Dedifferentiated amniotic fluid mesenchymal stem cell (primary cell): Measurements from ENCODE around the gene SLC41A1.

Source experiments
- DNase-seq: peaks from one replicate; pipeline ENCODE4 v3.0.0-alpha.2; 2016; ENCODE audit errors: extremely low spot score

Gene SLC41A1

GRCh38 chr1:205754857-205755256, 58.1 kb downstream of the SLC41A1 start:
- no peak for DNase-seq

- no peak for DNase-seq
Observed at GRCh38 chr1:205751036-205751651, 61.9 kb downstream of the SLC41A1 start.

DNA sequence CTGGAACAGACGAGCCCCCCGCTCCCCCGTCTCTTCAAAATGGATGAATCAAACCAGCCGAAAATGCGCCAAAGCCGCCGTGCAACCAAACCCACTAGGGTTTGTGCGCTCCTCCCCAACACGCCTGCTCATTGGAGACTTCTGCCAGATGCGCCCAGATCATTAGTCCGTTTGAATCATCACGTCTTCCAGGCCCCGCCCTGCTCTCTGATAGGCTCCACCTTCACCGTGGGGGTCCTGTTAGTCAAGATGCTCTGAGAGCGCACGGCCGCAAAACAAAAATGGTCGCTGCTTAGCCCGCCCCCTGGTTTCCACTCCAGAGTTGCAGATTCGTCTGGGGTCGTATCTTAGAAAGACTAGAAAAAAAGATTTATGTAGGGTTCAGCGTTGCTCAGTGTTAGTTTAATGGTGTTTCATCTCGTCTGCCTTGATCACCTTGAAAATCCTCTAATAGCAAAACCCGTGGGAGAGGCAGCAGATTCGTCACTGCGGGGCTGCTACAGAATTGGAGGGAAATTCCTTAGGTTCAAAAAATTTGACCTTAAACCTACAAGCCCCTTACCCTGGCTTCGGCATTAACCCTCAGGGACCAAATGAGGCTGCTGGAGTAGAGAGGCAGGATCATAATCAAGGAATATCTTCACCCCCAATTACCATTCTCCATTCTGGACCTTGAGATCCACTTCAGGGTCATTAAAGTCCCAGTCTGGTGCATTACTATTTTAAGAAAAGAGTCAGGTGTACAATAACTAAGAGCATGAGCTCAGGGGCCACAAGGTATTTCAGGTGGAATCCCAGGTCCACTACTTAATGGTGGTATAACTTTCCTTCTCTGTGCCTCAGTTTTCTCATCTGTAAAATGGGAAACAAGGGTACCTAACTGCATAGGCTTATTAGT, 62.6 kb downstream of the SLC41A1 start, which contains the start of gene NUCKS1:
Gene NUCKS1, minus strand, starts transcription at position 45 of the 898 bp plus-strand sequence. CDS start 209 bp downstream, outside the sequence.
- peak; percentile 99 for DNase-seq

DNA sequence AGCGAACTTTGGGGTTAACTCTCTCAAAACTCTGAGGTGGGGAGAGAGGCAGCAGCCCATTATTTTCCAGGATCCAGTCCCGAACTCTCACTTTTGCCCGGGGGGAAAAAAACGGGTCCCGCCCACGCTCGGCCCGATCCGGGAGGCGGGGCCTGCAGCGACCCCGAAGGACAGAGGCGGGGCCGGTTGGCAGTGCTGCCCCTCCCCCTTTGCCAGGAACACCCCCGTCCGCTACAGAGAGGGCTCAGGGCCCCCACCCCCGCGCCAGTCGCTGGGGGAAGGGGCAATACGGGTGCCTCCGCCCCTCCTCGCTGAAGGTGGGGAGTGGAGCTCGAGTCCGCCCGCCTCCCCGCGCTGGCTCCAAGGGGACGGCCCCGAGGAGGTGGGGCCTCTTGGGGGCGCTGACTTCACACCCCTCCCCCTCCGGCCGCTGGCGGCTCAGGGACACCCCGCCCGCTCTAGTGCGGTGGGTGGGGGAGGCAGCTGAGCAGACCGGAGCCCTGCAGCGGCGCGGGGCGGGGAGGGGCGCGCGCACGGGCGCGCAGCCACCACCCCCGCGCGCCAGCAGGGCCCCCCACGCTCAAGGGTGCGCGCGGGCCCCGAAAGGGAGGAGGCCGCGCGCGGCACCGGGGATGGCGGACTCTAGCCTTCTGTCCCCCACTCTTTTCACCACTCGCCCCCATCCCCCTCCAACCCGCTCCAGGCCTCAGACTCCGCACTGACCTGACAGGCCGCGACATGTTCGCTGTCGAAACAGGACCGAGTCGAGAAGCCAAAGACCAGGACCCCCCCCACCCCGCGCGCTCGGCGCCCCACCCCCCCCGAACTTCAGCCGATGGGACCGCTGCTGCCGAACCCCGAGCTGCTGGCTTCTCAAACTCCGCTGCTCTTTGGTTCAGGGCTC, 63.5 kb downstream of the SLC41A1 start:
- peak; percentile 90 for DNase-seq

- DNase-seq: peak; percentile 87
Observed at GRCh38 chr1:205748403-205749233, 64.4 kb downstream of the SLC41A1 start.

GRCh38 chr1:205746757-205747412, 66.1 kb downstream of the SLC41A1 start:
- no peak for DNase-seq

GRCh38 chr1:205744403-205744802, 68.6 kb downstream of the SLC41A1 start:
- DNase-seq: no peak

DNA sequence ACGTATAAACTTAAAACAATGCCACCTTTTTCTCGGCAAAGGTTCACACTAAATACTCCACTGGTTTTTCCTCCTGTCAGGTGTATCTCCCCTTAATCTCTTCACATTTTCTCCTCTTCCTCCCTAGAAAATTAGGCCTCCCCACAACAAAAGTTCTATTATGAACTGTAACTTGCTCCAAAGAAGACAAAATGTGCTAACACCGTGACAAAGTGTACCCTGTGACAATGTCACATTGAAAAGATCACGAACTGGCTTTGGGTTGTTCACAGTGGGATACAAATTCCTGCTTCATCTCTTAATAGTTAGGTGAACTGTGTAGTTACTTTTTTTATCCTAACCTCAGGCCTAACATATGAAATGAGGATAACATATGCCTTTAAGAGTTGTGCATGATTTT, 69.0 kb downstream of the SLC41A1 start:
- no peak for DNase-seq

GRCh38 chr1:205741681-205742080, 71.3 kb downstream of the SLC41A1 start:
- DNase-seq: no peak

- peak; percentile 25 for DNase-seq
Observed at GRCh38 chr1:205739348-205740160, 73.4 kb downstream of the SLC41A1 start.
